ENCODE measurements around the gene DOCK4.
A peak's percentile ranks its signal among the peaks of the same experiment; 100 is the strongest.

Gene DOCK4

DNA sequence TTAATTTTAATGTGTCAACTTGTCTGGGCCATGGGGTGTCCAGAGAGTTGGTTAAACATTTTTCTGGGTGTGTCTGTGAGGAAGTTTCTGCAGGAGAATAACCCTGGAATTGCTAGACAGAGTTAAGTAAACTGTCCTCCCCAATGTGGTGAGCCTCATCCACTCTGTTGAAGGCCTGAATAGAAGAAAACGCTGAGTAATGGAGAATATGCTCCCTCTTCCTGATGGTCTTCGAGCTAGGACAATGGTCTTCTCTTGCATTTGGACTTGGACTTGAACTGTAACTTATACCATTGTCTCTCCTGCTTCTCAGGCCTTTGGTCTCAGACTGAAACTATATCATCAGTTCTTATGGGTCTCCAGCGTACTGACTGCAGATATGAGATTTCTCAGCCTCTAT lies 347.9 kb downstream of the DOCK4 start:
- no peak for DNase-seq (ENCODE audit: low read depth in 1 of 2, low spot score in 1 of 2)
- in situ Hi-C loops (cut with HindIII; ENCODE audit: low pct_unique_long_range_greater_than_20kb, low sequenced_read_pairs), result no loop called here

DNA sequence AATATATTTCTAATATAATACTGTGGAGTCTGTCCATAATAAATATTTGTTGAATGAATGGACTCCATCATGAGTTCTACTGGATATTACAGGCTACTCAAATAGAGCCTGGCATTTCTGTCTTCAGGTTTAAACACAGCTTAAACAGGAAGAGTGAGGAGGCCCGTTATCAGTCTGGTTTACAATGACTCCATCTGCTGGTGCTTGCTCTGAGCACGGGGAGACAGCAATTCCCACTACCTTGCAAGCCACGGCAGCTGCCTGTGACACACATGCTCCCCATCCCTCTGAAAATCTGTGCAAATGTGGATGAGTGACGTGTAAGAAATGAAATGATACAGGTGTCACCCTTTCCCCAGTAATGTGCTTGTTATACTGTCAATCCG lies 350.4 kb downstream of the DOCK4 start:
- no peak for TF ChIP-seq JUND (IDR thresholded peaks at IDR 0.05; ENCODE audit: low read depth)
- in situ Hi-C loops (cut with HindIII; ENCODE audit: low pct_unique_long_range_greater_than_20kb, low sequenced_read_pairs), result no loop called here
- DNase-seq (ENCODE audit: low read depth in 1 of 2, low spot score in 1 of 2), result peak; percentile 26 to 40

More for the DNA sequence above, 347.9 kb downstream of the DOCK4 start:
- TF ChIP-seq JUND (IDR thresholded peaks at IDR 0.05; ENCODE audit: low read depth), result no peak

DNA sequence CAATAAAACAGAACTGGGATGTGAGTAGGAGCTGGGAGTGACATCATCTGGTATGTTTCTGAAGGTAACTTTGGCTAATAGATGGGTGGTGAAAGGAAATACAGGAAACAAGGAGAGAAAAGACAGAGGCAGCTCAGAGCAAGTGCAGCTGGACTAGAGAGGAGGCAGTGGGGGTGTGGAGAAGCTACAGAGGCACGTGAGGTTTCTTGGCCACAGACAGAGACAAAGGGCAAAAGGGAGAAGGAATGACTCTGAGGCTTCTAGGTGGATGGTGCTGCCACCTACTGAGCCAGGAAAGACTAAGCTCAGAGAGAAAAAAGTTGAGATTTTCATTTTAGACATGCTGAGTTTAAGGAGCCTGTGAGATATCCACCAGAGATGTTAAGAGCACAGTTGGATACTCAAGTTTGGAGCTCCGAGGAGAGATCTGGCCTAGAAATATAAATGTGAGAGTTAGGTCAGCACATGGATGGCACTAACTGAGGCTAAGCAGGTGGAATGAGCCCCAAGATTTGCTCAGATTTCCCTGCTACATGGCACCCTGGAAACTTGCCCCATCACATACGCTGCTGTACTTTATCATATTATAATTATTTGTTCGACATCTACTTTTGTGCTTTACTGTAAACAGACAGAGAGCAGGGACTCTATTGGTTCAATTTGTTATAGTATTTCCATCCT lies 350.9 kb downstream of the DOCK4 start:
- peak; percentile 11 to 73 for DNase-seq (ENCODE audit: low read depth in 1 of 2, low spot score in 1 of 2)
- in situ Hi-C loops (cut with HindIII; ENCODE audit: low pct_unique_long_range_greater_than_20kb, low sequenced_read_pairs), result no loop called here
- TF ChIP-seq JUND (IDR thresholded peaks at IDR 0.05; ENCODE audit: low read depth), result no peak

DNA sequence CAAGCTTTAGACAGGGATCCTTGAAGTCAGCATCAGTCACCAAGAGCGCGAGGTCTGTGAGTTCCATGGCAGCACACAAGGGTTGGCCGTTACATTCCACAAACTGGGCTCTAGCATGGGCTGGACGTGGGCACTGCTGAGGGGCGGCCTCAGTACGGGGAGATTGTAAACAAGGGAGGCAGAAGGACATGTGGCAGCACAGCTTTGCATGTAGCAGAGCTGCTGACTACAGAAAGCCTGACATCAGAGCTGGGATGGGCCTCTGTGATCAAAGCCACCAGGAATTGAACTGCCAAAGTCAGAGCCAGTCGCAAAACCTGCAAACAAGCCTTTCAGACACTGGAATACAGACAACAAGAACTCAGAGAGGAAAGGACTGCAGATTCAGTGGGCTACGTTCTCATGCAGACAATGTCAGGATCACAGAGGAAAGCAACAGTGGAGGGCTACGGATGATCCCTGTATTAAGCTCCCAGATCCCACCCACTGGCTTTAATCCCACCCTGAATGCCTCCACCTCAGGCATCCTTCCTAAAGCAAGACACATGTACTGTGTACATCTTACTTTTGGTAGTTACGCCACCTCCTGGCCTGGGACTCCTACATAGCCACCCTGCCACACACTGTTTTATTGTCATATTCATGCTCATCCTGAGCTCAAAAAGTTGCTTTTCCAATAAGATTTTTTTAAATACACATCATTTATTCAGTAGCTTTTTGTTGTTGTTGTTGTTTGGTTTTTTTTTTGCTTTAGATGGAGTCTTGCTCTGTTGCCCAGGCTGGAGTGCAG lies 352.8 kb downstream of the DOCK4 start:
- DNase-seq (ENCODE audit: low read depth in 1 of 2, low spot score in 1 of 2), result peak; percentile 4 to 38
- TF ChIP-seq JUND (IDR thresholded peaks at IDR 0.05; ENCODE audit: low read depth), result no peak
- in situ Hi-C loops (cut with HindIII; ENCODE audit: low pct_unique_long_range_greater_than_20kb, low sequenced_read_pairs), result no loop called here

DNA sequence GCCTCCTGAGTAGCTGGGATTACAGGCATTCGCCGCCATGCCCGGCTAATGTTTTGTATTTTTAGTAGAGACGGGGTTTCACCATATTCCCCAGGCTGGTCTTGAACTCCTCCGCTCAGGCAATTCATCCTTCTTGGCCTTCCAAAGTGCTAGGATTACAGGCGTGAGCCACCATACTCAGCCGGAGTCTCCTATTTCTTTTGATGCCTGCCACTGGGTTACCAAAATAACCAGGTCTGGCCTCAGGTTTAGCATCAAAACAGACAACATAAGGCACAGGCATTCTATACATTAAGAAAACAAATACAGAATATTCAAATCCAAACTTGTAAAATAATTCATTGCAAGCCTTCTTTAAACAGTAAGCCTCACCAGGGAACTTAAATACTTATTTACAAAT lies 354.1 kb downstream of the DOCK4 start:
- no peak for DNase-seq (ENCODE audit: low read depth in 1 of 2, low spot score in 1 of 2)
- TF ChIP-seq JUND (IDR thresholded peaks at IDR 0.05; ENCODE audit: low read depth), result no peak
- in situ Hi-C loops (cut with HindIII; ENCODE audit: low pct_unique_long_range_greater_than_20kb, low sequenced_read_pairs), result no loop called here

DNA sequence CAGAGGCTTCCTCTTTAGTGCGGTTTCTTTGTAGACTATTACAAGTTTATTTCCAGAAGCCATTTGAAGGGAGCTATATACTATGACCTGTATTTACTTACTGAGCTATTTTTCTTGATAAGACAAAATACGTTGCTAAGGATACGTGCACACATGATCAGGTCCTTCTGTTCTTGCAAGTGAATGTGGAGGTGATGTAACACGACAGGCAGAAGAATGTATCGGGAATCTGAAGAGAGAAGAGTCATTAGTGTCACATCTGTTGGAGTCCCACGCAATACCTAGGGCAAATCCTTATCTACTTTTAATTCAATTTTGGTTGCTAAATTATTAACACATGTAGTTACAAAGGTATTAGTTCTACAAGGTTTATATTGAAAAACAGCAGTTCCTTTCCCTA lies 359.3 kb downstream of the DOCK4 start:
- no peak for TF ChIP-seq JUND (IDR thresholded peaks at IDR 0.05; ENCODE audit: low read depth)
- DNase-seq (ENCODE audit: low read depth in 1 of 2, low spot score in 1 of 2), result no peak
- in situ Hi-C loops (cut with HindIII; ENCODE audit: low pct_unique_long_range_greater_than_20kb, low sequenced_read_pairs), result no loop called here

DNA sequence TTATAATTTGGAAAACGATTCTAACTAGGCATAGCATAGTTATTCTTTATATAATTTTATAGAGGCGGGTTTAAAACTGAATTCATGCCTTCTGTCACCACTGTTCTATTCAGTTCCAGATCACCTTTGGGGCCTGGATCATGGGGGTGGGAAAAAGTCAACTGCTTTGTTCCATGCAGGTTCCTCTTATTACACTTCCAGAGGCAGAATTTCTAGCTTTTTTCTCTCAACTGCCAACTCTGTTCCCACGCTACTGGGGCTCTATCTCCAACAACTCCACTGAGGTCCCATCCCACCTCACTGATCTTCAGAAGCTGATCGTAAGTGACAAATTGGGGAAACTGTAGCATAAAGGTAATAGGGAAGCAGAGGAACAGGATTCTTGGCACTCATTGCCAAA lies 360.3 kb downstream of the DOCK4 start:
- no peak for DNase-seq (ENCODE audit: low read depth in 1 of 2, low spot score in 1 of 2)
- TF ChIP-seq JUND (IDR thresholded peaks at IDR 0.05; ENCODE audit: low read depth), result no peak
- in situ Hi-C loops (cut with HindIII; ENCODE audit: low pct_unique_long_range_greater_than_20kb, low sequenced_read_pairs), result no loop called here

DNA sequence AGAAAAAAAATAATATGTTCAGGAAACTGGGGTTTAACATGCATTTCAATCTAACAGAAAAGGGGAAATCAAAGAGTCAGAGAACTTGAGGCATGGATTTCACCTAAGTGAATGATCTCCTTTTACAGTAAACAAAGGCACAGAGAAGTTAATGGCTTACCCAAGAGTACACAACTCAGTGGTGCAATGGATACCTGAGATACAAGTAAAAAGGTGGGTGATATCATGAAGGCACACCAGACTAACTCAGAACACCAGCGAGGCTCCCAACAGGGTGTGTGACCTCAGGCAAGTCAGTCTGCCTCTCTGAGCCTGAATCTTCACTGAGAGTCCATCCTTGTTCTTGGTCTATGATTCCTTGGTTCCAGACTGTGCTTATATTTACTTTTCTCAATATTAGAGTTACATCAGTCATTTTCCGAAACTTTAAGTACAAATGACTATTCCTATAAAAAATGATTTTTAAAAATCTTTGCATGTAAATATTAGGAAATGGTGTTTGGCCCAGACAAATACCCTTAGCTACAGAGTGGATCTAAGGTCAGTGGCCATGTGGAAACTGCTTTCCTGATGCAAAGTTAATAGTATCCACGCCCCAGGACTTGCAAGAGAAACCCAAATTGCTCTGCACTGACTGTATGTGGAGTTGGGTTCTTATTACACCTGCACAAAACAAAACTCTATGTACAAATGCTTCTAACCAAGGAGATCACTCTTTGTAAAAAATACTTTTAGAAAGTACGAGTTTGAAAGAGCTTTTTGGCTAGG lies 361.1 kb downstream of the DOCK4 start:
- no peak for TF ChIP-seq JUND (IDR thresholded peaks at IDR 0.05; ENCODE audit: low read depth)
- DNase-seq (ENCODE audit: low read depth in 1 of 2, low spot score in 1 of 2), result no peak
- in situ Hi-C loops (cut with HindIII; ENCODE audit: low pct_unique_long_range_greater_than_20kb, low sequenced_read_pairs), result no loop called here

DNA sequence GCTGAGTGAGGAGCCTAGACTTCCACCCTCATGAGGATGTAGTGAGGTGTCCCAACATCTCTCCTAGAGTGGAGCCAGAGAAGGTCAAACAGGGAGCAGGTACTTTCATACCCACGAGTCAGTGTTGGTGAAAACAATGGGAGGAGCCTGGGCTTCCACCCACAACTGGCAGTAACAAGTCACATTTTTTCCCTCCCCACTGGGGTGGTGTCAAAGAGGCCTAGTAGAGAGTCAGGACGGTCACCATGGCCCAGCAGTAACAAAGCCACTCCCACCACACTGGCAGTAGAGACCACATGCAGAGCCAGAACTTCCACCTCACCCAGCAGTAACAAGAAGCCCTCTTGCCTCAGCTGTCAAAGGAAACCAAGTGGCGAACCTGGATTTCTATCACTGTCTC lies 363.7 kb downstream of the DOCK4 start:
- in situ Hi-C loops (cut with HindIII; ENCODE audit: low pct_unique_long_range_greater_than_20kb, low sequenced_read_pairs), result no loop called here
- no peak for TF ChIP-seq JUND (IDR thresholded peaks at IDR 0.05; ENCODE audit: low read depth)
- DNase-seq (ENCODE audit: low read depth in 1 of 2, low spot score in 1 of 2), result no peak

DNA sequence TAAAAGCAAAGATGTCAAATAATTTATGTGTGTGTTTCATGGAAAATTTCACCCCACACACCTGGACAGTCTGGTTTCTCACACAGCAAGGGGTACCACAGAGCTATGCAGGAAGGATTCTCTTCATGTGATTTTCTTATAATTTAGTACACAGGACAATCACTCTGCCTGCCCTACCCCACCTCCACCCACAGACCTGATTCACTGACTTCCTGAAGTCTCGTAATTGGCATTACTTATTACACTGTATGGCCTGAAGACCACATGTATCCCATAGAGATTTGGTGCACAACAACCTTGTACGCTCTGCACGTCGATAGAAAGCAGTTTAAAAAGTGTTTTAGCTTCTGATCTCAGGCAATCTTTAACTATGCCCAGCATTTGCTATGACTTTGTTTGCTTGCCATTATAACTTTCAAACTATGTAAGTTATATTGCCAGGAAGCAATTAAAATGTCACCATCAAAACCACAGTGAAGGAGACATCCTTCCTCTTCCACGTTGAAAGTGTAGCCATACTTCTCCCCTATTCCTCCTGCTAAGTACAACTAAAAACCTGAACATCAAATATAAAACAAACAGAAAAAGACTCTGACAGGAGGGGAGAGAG lies 364.5 kb downstream of the DOCK4 start:
- in situ Hi-C loops (cut with HindIII; ENCODE audit: low pct_unique_long_range_greater_than_20kb, low sequenced_read_pairs), result no loop called here
- TF ChIP-seq JUND (IDR thresholded peaks at IDR 0.05; ENCODE audit: low read depth), result no peak
- DNase-seq (ENCODE audit: low read depth in 1 of 2, low spot score in 1 of 2), result no peak

DNA sequence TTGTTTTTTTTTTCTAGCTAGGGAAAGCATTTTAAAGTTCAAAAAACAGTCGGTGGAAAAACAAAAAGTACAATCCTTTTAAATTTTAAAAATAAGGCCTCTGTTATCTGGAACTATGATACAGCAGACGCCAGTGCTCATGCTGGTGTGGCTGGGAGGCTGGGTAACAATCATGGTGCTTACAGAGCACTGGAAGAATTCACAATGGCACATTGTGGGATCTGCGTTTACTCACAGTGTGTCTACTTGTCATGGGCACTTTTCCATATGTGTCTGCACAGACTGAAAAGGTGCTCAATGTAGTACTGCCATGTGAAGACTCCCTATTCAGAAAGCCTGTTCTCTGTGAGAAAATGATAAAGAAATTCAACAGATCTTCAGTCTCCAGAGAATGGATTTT lies 365.7 kb downstream of the DOCK4 start:
- TF ChIP-seq JUND (IDR thresholded peaks at IDR 0.05; ENCODE audit: low read depth), result no peak
- in situ Hi-C loops (cut with HindIII; ENCODE audit: low pct_unique_long_range_greater_than_20kb, low sequenced_read_pairs), result no loop called here
- DNase-seq (ENCODE audit: low read depth in 1 of 2, low spot score in 1 of 2), result no peak

DNA sequence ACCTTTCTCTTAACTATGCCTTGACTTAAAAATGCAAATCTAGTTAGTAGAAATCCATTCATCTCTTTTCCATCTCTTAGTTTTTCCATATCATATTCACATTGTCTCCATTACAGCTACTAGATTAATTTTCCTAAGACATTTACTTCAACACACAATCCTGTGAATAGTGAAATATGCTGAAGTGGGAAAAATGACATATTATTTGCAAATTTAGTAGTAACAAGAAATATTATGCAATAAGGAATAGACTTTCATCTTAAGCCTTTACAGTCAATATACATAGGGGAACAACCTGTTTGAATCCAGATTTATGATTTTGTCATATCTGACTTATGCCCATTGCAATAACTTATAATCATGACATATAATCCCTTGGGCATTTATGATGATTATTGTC lies 366.9 kb downstream of the DOCK4 start:
- in situ Hi-C loops (cut with HindIII; ENCODE audit: low pct_unique_long_range_greater_than_20kb, low sequenced_read_pairs), result no loop called here
- TF ChIP-seq JUND (IDR thresholded peaks at IDR 0.05; ENCODE audit: low read depth), result no peak
- DNase-seq (ENCODE audit: low read depth in 1 of 2, low spot score in 1 of 2), result no peak
